ENCODE data around the gene NAXE.

The NAXE gene

DNA sequence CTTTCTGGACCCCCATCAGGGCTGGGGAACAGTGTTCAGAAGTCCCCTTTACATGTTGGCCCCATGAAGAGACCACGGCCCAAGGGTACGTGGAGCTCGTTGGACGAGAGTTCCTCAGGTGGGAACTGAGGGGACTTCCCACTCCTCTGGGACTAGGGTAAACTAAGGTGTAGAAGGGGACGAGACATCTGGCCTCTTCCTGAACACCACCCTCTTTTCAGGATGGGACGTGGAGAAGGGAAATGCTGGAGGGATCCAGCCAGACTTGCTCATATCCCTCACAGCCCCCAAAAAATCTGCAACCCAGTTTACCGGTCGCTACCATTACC lies 2.0 kb downstream of the NAXE start:
- Histone ChIP-seq H3K4me1 (no peaks in the 10 kb centered on the region), H3K36me3 (peaks cover 65% of the 10 kb centered on the region), H3K27me3 (no peaks in the 10 kb centered on the region), H3K9me3 (no peaks in the 10 kb centered on the region), H3K4me3 (ENCODE audit: low read depth, low read length) (no peak overlapping the region)
- DNase-seq: no peak
- TF ChIP-seq, protein P1, sequence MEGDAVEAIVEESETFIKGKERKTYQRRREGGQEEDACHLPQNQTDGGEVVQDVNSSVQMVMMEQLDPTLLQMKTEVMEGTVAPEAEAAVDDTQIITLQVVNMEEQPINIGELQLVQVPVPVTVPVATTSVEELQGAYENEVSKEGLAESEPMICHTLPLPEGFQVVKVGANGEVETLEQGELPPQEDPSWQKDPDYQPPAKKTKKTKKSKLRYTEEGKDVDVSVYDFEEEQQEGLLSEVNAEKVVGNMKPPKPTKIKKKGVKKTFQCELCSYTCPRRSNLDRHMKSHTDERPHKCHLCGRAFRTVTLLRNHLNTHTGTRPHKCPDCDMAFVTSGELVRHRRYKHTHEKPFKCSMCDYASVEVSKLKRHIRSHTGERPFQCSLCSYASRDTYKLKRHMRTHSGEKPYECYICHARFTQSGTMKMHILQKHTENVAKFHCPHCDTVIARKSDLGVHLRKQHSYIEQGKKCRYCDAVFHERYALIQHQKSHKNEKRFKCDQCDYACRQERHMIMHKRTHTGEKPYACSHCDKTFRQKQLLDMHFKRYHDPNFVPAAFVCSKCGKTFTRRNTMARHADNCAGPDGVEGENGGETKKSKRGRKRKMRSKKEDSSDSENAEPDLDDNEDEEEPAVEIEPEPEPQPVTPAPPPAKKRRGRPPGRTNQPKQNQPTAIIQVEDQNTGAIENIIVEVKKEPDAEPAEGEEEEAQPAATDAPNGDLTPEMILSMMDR (IDR thresholded peaks at IDR 0.05; ENCODE audit: low read depth, low read length): no peak

DNA sequence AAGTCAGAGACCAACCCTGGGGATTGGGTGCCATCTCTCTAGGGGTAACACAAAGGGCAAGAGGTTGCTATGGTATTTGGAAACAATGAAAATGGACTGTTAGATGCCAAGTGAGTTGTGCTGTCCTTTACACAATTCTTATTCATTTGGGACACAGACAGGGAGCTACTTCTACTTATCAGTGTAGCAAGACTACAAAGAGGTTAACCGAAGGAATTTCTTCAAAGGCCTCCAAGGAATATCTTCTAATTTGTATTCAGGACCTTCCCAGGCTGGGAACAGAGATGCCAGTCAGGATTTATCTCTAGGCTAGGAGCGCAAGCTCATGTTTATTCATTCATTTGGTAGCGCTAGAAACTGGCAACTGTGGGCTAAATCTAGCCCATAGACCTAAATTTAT lies 2.6 kb downstream of the NAXE start:
- no peaks in the 10 kb centered on the region for H3K4me1 ChIP-seq

DNA sequence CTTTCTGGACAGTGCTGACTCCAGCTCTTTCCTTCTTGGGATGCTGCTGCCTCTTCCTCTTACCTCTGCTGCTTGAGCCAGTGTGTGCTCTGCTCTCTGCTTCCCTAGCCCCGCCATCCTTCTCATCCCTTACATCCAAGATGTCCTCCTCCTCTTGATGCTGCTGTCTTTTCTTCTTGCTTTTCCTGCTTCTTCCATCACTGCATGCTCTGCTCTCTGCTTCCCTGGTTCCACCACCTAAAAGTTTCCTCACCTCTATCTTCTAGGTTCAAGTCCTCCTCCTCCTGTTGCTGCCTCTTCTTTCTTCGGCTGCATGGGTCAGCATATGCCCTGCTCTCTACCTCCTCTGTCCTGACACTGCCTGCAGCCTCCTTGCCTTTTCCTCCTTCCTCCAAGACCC lies 3.4 kb downstream of the NAXE start:
- Histone ChIP-seq H3K27me3 (no peaks in the 10 kb centered on the region), H3K36me3 (peaks cover 77% of the 10 kb centered on the region), H3K9me3 (no peaks in the 10 kb centered on the region), H3K4me3 (ENCODE audit: low read depth, low read length) (no peak overlapping the region), H3K4me1 (0 out of 2 replicates have a peak, but pooled peaks cover 3% of the 10 kb centered on the region)
- no peak for DNase-seq
- TF ChIP-seq, protein P1 (IDR thresholded peaks at IDR 0.05; ENCODE audit: low read depth, low read length): no peak

More for the DNA sequence above, 2.6 kb downstream of the NAXE start:
- H3K4me3 ChIP-seq (ENCODE audit: low read depth, low read length): no peak overlapping the region
- no peaks in the 10 kb centered on the region for H3K9me3 ChIP-seq
- peaks cover 71% of the 10 kb centered on the region for H3K36me3 ChIP-seq
- no peaks in the 10 kb centered on the region for H3K27me3 ChIP-seq
- TF ChIP-seq, protein P1 (IDR thresholded peaks at IDR 0.05; ENCODE audit: low read depth, low read length): no peak
- DNase-seq: no peak

DNA sequence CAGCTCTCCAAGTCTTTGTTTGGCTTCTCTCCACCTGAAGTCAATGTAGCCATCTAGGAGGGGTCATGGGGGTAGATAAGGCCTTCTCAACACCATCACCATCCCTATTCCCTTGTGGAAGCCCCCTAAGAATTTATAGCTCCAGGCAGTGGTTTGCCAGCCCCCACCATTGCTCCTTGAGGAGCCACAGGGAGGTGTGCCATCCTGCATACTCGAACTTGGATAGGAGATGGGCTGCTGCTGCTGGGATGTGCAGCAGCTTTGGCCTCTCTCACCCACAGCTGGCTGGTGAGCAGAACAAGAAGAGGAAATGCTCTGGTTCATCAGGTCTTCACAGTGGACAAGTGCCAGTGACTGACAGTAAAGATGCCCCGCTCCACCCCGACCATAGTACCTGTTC lies 4.8 kb downstream of the NAXE start:
- Histone ChIP-seq H3K4me3 (ENCODE audit: low read depth, low read length) (no peak overlapping the region), H3K4me1 (0 out of 2 replicates have a peak, but pooled peaks cover 3% of the 10 kb centered on the region), H3K9me3 (no peaks in the 10 kb centered on the region), H3K27me3 (no peaks in the 10 kb centered on the region), H3K36me3 (peaks cover 77% of the 10 kb centered on the region)
- TF ChIP-seq, protein P1 (IDR thresholded peaks at IDR 0.05; ENCODE audit: low read depth, low read length): no peak
- DNase-seq: no peak

DNA sequence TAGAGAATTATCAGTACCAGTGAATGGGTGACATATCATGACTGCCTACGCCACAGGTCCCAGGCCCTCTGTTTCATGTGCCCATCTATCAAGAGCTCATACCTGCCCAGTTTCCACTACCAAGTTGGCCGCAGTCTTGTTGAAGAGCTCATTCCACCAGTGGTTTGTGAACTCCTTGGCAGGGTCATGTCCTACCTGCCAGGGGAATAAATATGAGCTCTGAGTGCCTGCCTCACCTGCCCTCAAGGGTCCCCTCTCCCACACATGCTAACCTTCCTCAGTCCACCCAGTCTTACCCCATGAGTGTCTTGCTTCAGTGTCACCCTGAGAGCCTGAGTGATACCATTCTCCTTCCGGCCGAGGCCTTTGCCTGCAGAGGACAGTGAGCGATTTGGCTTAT lies 6.5 kb downstream of the NAXE start:
- peaks cover 67% of the 10 kb centered on the region for H3K36me3 ChIP-seq
- TF ChIP-seq, protein P1 (IDR thresholded peaks at IDR 0.05; ENCODE audit: low read depth, low read length): no peak

DNA sequence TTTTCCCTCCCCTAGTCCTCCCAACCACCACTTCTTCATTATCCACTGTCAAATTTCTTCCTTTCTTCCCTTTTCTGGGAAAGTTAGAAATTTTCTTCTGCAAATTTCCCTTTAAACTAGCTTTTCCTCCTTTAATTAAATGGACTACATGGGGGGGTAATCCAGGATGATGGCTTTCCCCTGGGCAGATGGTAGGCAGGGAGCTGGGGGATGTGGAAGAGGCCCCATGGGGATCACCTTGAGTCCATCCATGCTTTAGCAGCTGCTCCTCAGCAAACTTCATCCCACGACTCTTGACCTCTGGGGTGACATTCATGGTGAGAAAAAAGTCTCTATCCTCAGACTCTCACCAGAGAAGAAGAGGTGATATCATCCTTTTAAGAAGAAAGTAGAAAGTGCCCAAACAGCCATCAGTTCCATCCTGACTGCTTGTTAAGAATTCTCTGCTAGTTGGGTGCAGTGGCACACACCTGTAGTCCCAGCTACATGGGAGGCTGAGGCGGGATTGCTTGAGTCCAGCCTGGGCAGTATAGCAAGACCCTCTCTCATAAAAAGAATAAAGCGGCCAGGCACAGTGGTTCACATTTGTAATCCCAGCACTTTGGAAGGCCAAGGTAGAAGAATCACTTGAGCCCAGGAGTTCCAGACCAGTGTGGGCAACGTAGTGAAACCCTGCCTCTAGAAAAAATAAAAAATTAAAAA lies 7.3 kb downstream of the NAXE start:
- TF ChIP-seq, protein P1 (IDR thresholded peaks at IDR 0.05; ENCODE audit: low read depth, low read length): no peak
- no peaks in the 10 kb centered on the region for H3K27me3 ChIP-seq
- no peaks in the 10 kb centered on the region for H3K9me3 ChIP-seq
- no peak for DNase-seq
- peaks cover 3% of the 10 kb centered on the region; the same call in 1 of the 2 replicates for H3K4me1 ChIP-seq
- no peak overlapping the region for H3K4me3 ChIP-seq (ENCODE audit: low read depth, low read length)
- H3K36me3 ChIP-seq: peaks cover 59% of the 10 kb centered on the region

More for the DNA sequence above, 6.5 kb downstream of the NAXE start:
- no peak for DNase-seq
- no peaks in the 10 kb centered on the region for H3K9me3 ChIP-seq
- no peaks in the 10 kb centered on the region for H3K27me3 ChIP-seq
- no peak overlapping the region for H3K4me3 ChIP-seq (ENCODE audit: low read depth, low read length)
- peaks cover 3% of the 10 kb centered on the region; the same call in 1 of the 2 replicates for H3K4me1 ChIP-seq

All from BE2C (cell line).